BJ (cell line): Measurements from ENCODE around the gene ELFN1. TPM values are rescaled to one million over a fixed set of nuclear protein-coding genes. Genes with fewer than 3 reads are reported as not detected.

ENCODE experiments used
- CTCF ChIA-PET: fragments of 350-600 bp; formaldehyde crosslinking; extraction: SDS; loops from one replicate; lab custom pipeline; 2021; ENCODE audit warnings: antibody characterized with exemption, inconsistent platforms; lab: Yijun Ruan, JAX
- POLR2A ChIA-PET: fragments of 300-600 bp; sonication (Branson Sonifier 250); formaldehyde crosslinking; extraction: SDS; loops from one replicate; lab custom pipeline; 2021; ENCODE audit warnings: antibody characterized with exemption; lab: Charles Lee
- DNase-seq: peaks from one replicate; pipeline ENCODE4 v3.0.0-alpha.2; 2011; ENCODE audit warnings: low read depth
- H3K27me3 ChIP-seq: 2 replicates; pipeline ENCODE4 v1.6.0; 2011; ENCODE audit warnings: low read length; ENCODE audit not compliant: control insufficient read depth, insufficient read depth
- H3K36me3 ChIP-seq: 2 replicates; pipeline ENCODE4 v1.5.1; 2011; ENCODE audit warnings: low read length; ENCODE audit not compliant: control insufficient read depth, insufficient read depth
- H3K4me3 ChIP-seq: 2 replicates; pipeline ENCODE4 v1.5.1; 2011; ENCODE audit warnings: low read depth, mild to moderate bottlenecking, control low read depth, low read length
- polyA plus RNA-seq: library from polyadenylated mRNA; depleted of rRNA; stranded (reverse); fragments of >200 nt; gene quantifications from 2 replicates; pipeline ENCODE4 v1.2.3, GENCODE V29; 2011
- TF ChIP-seq, protein P1 (sequence below): IDR thresholded peaks from 2 replicates; pipeline ENCODE4 v1.5.1; 2011; ENCODE audit warnings: low read depth, mild to moderate bottlenecking, control low read depth, inconsistent platforms, low read length, moderate library complexity; ENCODE audit not compliant: insufficient read depth

The ELFN1 gene
- polyA plus RNA-seq, 1 experiment, result 1.7 TPM

DNA sequence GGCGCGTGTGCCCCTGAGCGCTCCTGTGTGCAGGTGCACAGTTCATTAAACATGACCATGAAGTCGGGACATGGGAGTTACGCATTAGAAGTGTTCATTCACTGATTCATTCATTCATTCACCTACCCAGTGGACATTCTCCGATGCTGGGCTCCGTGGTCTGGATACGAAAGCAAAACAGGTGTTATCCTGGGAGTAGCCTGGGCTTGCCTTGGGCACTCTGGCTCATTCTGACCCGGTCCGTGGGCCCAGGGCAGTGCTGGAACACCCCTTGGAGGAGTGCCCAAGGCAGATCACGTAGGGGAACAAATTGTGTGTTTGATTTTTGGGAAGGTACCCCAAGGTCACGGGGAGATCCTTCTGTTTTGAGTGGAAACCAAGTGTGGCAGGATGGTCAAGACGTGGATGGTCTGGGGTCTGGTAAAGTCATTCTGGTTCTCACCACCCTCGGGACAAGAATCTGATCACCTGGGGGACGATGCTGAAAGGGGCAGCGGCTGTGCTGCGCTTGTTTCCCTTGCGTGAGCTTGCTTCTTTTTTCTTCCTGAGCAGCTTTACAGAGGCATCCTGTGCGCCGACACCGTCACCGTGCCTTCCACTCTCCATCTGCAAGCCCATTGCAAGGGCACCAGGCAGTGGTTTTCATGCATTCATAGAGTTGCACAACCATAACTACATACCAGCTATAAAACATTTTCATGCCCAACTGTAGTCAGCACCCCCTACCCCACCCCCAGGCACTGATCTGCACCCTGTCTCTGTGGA is 10.1 kb downstream of the ELFN1 start:
- TF ChIP-seq, protein P1, sequence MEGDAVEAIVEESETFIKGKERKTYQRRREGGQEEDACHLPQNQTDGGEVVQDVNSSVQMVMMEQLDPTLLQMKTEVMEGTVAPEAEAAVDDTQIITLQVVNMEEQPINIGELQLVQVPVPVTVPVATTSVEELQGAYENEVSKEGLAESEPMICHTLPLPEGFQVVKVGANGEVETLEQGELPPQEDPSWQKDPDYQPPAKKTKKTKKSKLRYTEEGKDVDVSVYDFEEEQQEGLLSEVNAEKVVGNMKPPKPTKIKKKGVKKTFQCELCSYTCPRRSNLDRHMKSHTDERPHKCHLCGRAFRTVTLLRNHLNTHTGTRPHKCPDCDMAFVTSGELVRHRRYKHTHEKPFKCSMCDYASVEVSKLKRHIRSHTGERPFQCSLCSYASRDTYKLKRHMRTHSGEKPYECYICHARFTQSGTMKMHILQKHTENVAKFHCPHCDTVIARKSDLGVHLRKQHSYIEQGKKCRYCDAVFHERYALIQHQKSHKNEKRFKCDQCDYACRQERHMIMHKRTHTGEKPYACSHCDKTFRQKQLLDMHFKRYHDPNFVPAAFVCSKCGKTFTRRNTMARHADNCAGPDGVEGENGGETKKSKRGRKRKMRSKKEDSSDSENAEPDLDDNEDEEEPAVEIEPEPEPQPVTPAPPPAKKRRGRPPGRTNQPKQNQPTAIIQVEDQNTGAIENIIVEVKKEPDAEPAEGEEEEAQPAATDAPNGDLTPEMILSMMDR, result no peak
- no peaks in the 10 kb centered on the region for H3K36me3 ChIP-seq
- POLR2A ChIA-PET, result no interaction called here
- H3K27me3 ChIP-seq, result no peaks in the 10 kb centered on the region
- no peak for DNase-seq
- CTCF ChIA-PET, result no interaction called here
- no peak overlapping the region for H3K4me3 ChIP-seq

DNA sequence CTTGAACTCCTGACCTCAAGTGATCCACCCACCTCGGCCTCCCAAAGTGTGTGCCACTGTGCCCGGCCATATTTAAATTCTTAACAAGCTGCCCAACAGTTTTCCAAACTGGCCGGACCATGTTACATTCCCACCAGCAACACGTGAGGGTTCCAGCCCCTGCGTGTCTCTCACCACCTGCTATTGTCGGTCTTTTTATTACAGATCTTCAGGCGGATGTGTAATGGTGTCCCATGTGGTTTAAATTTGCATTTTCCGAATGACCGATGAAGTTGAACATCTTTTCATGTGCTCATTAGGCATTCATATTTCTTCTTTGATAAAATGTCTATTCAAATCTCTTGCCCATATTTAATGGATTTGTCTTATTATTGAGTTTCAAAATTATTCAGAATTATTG is 11.5 kb downstream of the ELFN1 start:
- TF ChIP-seq, protein P1, result no peak
- no peaks in the 10 kb centered on the region for H3K36me3 ChIP-seq
- no peak overlapping the region for H3K4me3 ChIP-seq
- ChIA-PET POLR2A (no interaction called here), CTCF (interaction anchor here (1.3 kb wide), 1 partner anchor 17 kb away, joined by 3 read pairs; no protein-coding TSS in a partner anchor)
- no peaks in the 10 kb centered on the region; the same call in 1 of the 2 replicates for H3K27me3 ChIP-seq
- DNase-seq, result no peak

DNA sequence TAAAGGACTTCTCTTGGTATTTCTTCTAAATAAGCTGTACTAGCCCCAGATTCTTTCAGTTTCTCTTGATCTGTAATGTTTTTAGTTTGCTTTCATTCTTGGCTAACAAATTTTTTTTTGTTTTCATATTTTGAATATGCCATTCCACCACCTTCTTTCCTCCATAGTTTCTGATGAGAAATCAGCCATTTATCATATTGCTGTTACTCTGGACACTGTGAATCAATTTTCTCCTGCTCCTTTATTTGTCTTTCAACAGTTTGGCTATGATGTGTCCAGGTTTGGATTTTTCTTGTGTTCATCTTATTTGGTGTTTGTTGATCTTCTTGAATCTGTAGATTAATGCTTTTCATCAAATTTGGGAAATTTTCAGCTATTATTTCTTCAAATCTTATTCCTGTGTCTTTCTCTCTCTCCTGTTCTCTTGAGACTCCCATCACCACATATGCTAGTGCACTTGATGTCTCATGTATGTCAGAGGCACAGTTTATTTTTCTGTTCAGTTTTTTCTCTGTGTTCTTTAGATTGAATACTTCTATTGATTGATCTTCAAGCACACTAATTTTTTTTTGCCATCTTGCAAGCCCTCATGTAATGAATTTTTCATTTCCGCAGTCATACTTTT is 15.0 kb downstream of the ELFN1 start:
- CTCF ChIA-PET, result interaction anchor here (0.7 kb wide), 1 partner anchor 90 kb away, joined by 3 read pairs; no protein-coding TSS in a partner anchor
- Histone ChIP-seq H3K4me3 (no peak overlapping the region), H3K27me3 (no peaks in the 10 kb centered on the region; the same call in 1 of the 2 replicates), H3K36me3 (no peaks in the 10 kb centered on the region)
- DNase-seq, result no peak
- TF ChIP-seq, protein P1, result no peak
- POLR2A ChIA-PET, result interaction anchor here (0.7 kb wide), 1 partner anchor 40 kb away, joined by 3 read pairs; no protein-coding TSS in a partner anchor

DNA sequence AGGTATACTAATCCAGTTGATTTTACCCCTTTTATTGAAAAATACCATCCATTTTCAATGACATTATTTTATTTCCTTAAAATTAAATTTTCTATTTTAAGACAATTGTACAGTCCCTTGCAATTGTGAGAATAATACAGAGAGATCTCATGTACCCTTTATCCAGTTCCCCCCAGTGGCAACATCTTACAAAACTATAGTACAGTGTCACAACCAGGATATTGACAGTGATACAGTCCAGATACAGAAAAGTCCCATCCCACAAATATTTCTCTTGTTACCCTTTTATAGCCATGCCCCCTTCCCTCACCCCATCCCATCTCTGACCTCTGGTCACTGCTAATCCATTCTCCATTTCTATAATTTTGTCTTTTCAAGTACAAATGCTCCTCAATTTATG is 18.5 kb downstream of the ELFN1 start:
- no peak for DNase-seq
- ChIA-PET CTCF (no interaction called here), POLR2A (no interaction called here)
- TF ChIP-seq, protein P1, result no peak
- Histone ChIP-seq H3K4me3 (no peak overlapping the region), H3K36me3 (no peaks in the 10 kb centered on the region), H3K27me3 (no peaks in the 10 kb centered on the region; the same call in 1 of the 2 replicates)

DNA sequence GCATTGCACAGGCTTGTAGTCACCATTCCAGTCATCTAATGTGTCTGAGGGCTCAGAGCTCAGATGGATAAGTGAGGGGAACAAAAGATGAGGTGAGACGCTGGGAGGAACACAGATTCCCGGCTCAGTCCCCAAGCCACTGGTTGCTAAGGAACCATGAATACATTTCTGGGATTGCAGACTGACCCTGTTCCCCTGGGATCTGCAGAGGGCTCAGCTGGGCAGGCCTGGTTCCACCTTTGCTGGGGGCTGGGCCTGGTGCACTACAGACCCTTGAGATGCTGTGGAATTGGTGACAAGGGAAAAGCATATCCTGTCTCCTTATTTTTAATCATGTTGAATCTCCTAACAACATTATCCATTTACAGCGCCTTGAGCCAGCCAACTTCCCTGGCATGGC is 19.2 kb downstream of the ELFN1 start:
- POLR2A ChIA-PET, result no interaction called here
- DNase-seq, result no peak
- CTCF ChIA-PET, result no interaction called here
- Histone ChIP-seq H3K36me3 (no peaks in the 10 kb centered on the region), H3K27me3 (no peaks in the 10 kb centered on the region; the same call in 1 of the 2 replicates), H3K4me3 (no peak overlapping the region)
- TF ChIP-seq, protein P1, result no peak
